ENCODE results near the gene SLC6A9.

Gene SLC6A9

GRCh38 chr1:43976890-43977289 lies 54.4 kb downstream of the SLC6A9 start:
- no peak overlapping the region for H3K4me3 ChIP-seq (replicated peaks; ENCODE audit: low read depth, low read length)
- no peak for TF ChIP-seq CTCF (IDR thresholded peaks at IDR 0.05; ENCODE audit: low read length, missing control alignments)
- no peak for DNase-seq (ENCODE audit: low read depth)

- no peak for TF ChIP-seq CTCF (IDR thresholded peaks at IDR 0.05; ENCODE audit: low read length, missing control alignments)
- H3K4me3 ChIP-seq (replicated peaks; ENCODE audit: low read depth, low read length), result peak overlapping the region; percentile 90
- DNase-seq (ENCODE audit: low read depth), result no peak
Measured at GRCh38 chr1:43976045-43976444, 55.2 kb downstream of the SLC6A9 start.

DNA sequence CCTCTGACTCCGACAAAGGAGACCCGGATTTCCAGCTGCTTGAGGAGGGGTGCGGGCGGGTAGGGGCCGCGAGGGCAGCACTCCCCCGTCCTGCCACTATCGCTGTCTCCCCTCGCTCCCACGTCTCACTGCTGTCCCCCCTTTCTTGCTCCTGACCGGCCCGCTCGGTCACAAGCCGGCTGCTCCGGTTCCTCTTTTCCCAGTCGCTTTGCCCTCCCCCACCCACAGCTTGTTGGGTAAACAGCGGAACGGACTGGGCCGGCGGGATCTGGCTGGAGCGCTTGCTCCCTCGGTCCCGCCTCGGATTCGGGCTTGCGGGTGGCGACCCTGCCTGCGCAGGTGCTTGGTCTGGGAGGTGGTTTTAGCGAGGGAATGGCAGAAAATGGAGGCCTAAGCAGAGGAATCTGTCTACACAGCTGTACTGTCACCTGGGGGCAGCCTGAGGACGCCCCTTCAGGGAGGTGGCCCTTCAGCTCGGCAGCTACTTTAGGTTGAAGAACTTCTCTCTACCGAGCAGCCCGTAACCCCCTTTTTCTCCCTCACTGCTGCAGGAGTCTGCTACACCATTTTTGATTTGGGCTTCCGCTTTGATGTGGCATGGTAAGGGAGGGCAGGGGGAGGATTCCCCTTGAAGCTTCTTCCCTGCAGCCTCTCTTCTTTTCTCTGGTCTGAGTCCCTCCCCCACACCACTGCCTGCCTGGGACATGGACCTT lies 55.9 kb downstream of the SLC6A9 start:
- H3K4me3 ChIP-seq (replicated peaks; ENCODE audit: low read depth, low read length), result peak overlapping the region; percentile 90
- TF ChIP-seq CTCF (IDR thresholded peaks at IDR 0.05; ENCODE audit: low read length, missing control alignments), result no peak
- DNase-seq (ENCODE audit: low read depth), result peak; percentile 25

DNA sequence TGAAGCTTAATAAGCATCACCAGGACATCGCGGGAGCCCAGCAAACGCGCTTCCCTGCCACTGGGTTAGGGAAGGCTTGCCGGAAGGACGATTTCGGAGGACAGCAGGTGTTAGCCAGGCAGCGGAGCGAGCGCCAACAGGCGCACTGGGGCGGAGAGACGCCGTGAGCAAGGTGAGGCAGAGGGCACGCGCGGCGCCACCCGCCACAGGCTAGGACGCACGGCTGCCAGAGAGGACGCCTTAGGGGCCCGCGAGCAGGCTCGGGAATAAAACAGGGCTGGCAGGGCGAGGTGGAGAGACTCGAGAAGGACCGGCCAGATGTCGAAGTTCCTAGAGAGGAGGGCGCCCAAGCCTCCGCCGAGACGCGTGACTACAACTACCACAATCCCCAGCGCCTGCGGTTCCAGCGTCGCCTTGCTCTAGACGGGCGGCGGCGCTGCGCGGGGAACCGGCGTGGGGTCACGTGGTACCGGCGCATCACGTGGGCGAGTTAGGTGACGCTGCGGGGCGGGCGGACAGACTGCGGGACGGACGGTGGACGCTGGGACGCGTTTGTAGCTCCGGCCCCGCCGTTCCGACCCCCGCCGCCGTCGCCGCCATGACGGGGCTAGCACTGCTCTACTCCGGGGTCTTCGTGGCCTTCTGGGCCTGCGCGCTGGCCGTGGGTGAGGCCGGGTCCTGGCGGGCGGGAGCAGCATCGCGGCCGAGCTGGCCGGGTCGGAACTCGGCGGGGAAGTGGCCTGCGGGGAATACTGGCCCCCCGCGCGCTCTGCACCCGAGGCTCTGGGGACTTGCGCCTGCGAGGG lies 56.6 kb downstream of the SLC6A9 start, which contains the start of gene ATP6V0B:
TSS of gene ATP6V0B (plus strand) at position 518 of the 806 bp plus-strand sequence. CDS start at position 599, 81 bp downstream.
- no peak for TF ChIP-seq CTCF (IDR thresholded peaks at IDR 0.05; ENCODE audit: low read length, missing control alignments)
- DNase-seq (ENCODE audit: low read depth), result peak; percentile 93
- peak within 1 kb of the TSS; percentile 90 for H3K4me3 ChIP-seq (replicated peaks; ENCODE audit: low read depth, low read length)

DNA sequence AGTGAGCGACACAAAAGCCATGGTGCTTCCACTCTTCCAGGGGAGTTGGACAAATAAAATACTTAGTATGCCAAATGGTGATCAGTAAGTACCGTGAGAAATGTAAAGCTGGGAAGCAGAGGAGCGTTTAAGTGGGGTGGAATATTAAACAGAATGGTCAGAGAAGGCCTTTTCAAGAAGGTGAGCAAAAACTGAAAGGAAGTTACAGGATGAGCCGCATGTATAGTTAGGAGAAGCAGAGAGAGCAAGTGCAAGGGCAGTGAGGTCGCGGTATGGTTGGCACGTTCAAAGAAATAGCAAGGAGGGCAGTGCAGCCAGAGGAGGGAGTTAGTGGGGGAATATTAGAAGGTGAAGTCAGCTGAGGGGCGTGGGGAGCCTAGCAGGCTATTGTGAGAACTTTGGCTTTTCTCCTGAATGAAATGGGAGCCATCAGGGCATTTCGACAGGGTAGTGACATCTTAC lies 57.2 kb downstream of the SLC6A9 start:
- H3K4me3 ChIP-seq (replicated peaks; ENCODE audit: low read depth, low read length), result peak overlapping the region; percentile 90
- TF ChIP-seq CTCF (IDR thresholded peaks at IDR 0.05; ENCODE audit: low read length, missing control alignments), result no peak

GRCh38 chr1:43971336-43971980 lies 59.8 kb downstream of the SLC6A9 start:
- H3K4me3 ChIP-seq (replicated peaks; ENCODE audit: low read depth, low read length), result no peak overlapping the region
- DNase-seq (ENCODE audit: low read depth), result no peak
- no peak for TF ChIP-seq CTCF (IDR thresholded peaks at IDR 0.05; ENCODE audit: low read length, missing control alignments)

More for the DNA sequence above, 57.2 kb downstream of the SLC6A9 start:
- DNase-seq (ENCODE audit: low read depth), result no peak
